Neural cell (in vitro differentiated cells): Measurements from ENCODE around the gene LY6G6F. TPM values are rescaled to one million over a fixed set of nuclear protein-coding genes. Genes with fewer than 3 reads are reported as not detected.

ENCODE experiments used
- H2AFZ ChIP-seq: fragments of 200-600, 300-800 bp; sonication (generic), shearing (Covaris generic); 2 replicates; pipeline ENCODE4 v1.6.0; 2014; ENCODE audit warnings: low read depth, mild to moderate bottlenecking, antibody characterized with exemption, low read length, moderate library complexity
- H3F3A ChIP-seq: fragments of 200-600 bp; shearing (Covaris generic); 2 replicates; pipeline ENCODE4 v1.6.1; 2016; ENCODE audit warnings: mild to moderate bottlenecking, moderate library complexity, mixed read lengths, antibody characterized with exemption, low read length; ENCODE audit not compliant: insufficient read depth, poor library complexity, severe bottlenecking
- H3K27ac ChIP-seq: fragments of 200-600, 300-800 bp; sonication (generic), shearing (Covaris generic); 2 replicates; pipeline ENCODE4 v1.5.1; 2014; ENCODE audit warnings: mild to moderate bottlenecking, low read length, moderate library complexity
- H3K27me3 ChIP-seq: fragments of 300-800, 200-600 bp; sonication (generic), shearing (Covaris generic); 2 replicates; pipeline ENCODE4 v1.6.0; 2014; ENCODE audit warnings: mild to moderate bottlenecking, low read depth, low read length, moderate library complexity; ENCODE audit not compliant: insufficient read depth
- H3K36me3 ChIP-seq: fragments of 300-800, 200-600 bp; sonication (generic), shearing (Covaris generic); 2 replicates; pipeline ENCODE4 v1.5.1; 2014; ENCODE audit warnings: mild to moderate bottlenecking, antibody characterized with exemption, low read length, moderate library complexity; ENCODE audit not compliant: insufficient read depth
- H3K4me2 ChIP-seq: fragments of 300-800, 200-600 bp; sonication (generic), shearing (Covaris generic); 2 replicates; pipeline ENCODE4 v1.6.0; 2014; ENCODE audit warnings: mild to moderate bottlenecking, low read length
- H3K4me3 ChIP-seq: fragments of 300-800, 200-600 bp; sonication (generic), shearing (Covaris generic); 2 replicates; pipeline ENCODE4 v1.5.1; 2014; ENCODE audit warnings: mild to moderate bottlenecking, low read length, moderate library complexity
- H3K79me2 ChIP-seq: fragments of 200-600 bp; shearing (Covaris generic); replicated peaks from 2 replicates; pipeline ENCODE4 v1.6.0; 2014; ENCODE audit warnings: mild to moderate bottlenecking, low read length, moderate library complexity; ENCODE audit not compliant: insufficient read depth
- H3K9ac ChIP-seq: fragments of 300-800, 200-600 bp; sonication (generic), shearing (Covaris generic); 2 replicates; pipeline ENCODE4 v1.6.1; 2016; ENCODE audit warnings: mild to moderate bottlenecking, low read length, mixed read lengths
- H3K9me2 ChIP-seq: fragments of 200-600 bp; shearing (Covaris generic); 2 replicates; pipeline ENCODE4 v1.6.1; 2016; ENCODE audit warnings: mild to moderate bottlenecking, low read length, mixed read lengths; ENCODE audit not compliant: insufficient read depth
- H3K9me3 ChIP-seq: fragments of 200-600, 300-800 bp; sonication (generic), shearing (Covaris generic); 2 replicates; pipeline ENCODE4 v1.6.1; 2016; ENCODE audit warnings: mild to moderate bottlenecking, mixed run types, low read length, moderate library complexity, mixed read lengths
- H4K20me1 ChIP-seq: fragments of 200-600 bp; shearing (Covaris generic); 2 replicates; pipeline ENCODE4 v1.6.1; 2016; ENCODE audit warnings: mild to moderate bottlenecking, mixed run types; ENCODE audit not compliant: insufficient read depth
- EP300 ChIP-seq: fragments of 450-650 bp; conservative IDR thresholded peaks from 2 replicates; pipeline ENCODE4 v1.6.1; 2014; ENCODE audit warnings: antibody characterized with exemption, mild to moderate bottlenecking, moderate library complexity; ENCODE audit not compliant: poor library complexity, severe bottlenecking
- EZH2 ChIP-seq: fragments of 200-600, 300-800 bp; shearing (Covaris generic), sonication (generic); IDR thresholded peaks from 2 replicates; pipeline ENCODE4 v1.6.1; 2014; ENCODE audit warnings: antibody characterized with exemption, low read length, borderline replicate concordance, mild to moderate bottlenecking; ENCODE audit not compliant: insufficient read depth, poor library complexity, severe bottlenecking
- MXI1 ChIP-seq: fragments of 450-650 bp; conservative IDR thresholded peaks from 2 replicates; pipeline ENCODE4 v1.6.1; 2014; ENCODE audit warnings: antibody characterized with exemption, mild to moderate bottlenecking; ENCODE audit not compliant: poor library complexity, severe bottlenecking
- POLR2AphosphoS5 ChIP-seq: IDR thresholded peaks from 2 replicates; pipeline ENCODE4 v1.6.1; 2012
- RAD21 ChIP-seq: fragments of 450-650 bp; conservative IDR thresholded peaks from 2 replicates; pipeline ENCODE4 v1.6.1; 2014; ENCODE audit warnings: antibody characterized with exemption, mild to moderate bottlenecking, moderate library complexity
- REST ChIP-seq: IDR thresholded peaks from 2 replicates; pipeline ENCODE4 v1.6.1; 2012; ENCODE audit warnings: borderline replicate concordance
- SMC3 ChIP-seq: fragments of 450-650 bp; conservative IDR thresholded peaks from 2 replicates; pipeline ENCODE4 v1.6.1; 2014; ENCODE audit warnings: antibody characterized with exemption, mild to moderate bottlenecking, moderate library complexity; ENCODE audit not compliant: poor library complexity
- TAF1 ChIP-seq: IDR thresholded peaks from 2 replicates; pipeline ENCODE4 v1.6.1; 2012; ENCODE audit warnings: low read depth
- polyA plus RNA-seq: library from polyadenylated mRNA; depleted of rRNA; stranded (reverse); fragments of >200 nt; gene quantifications from 2 replicates; pipeline ENCODE4 v1.2.3, GENCODE V29; 2014
- TF ChIP-seq, protein P1 (sequence below): fragments of 450-650 bp; IDR thresholded peaks from 2 replicates; pipeline ENCODE4 v1.5.1; 2014; ENCODE audit warnings: antibody characterized with exemption, mild to moderate bottlenecking, moderate library complexity; ENCODE audit not compliant: poor library complexity, severe bottlenecking

LY6G6F gene
- polyA plus RNA-seq, 1 donor from 2014 or later = not detected

GRCh38 chr6:31727717-31728671, 21.3 kb downstream of the LY6G6F start:
- Histone ChIP-seq H3K79me2 (peaks cover 24% of the 10 kb centered on the region), H3F3A (no peaks in the 10 kb centered on the region), H3K27ac (no peak overlapping the region), H3K27me3 (no peaks in the 10 kb centered on the region), H4K20me1 (no peaks in the 10 kb centered on the region), H3K36me3 (no peaks in the 10 kb centered on the region), H3K4me3 (peak overlapping the region; percentile 92), H3K9me2 (no peaks in the 10 kb centered on the region), H3K9ac (no peak overlapping the region), H2AFZ (no peak overlapping the region), H3K4me2 (peak overlapping the region; percentile 92), H3K9me3 (no peaks in the 10 kb centered on the region)
- TF ChIP-seq EP300 (no peak), TAF1 (no peak), EZH2 (no peak), POLR2AphosphoS5 (no peak), MXI1 (no peak), RAD21 (no peak), SMC3 (no peak), REST (no peak)
- TF ChIP-seq, protein P1, sequence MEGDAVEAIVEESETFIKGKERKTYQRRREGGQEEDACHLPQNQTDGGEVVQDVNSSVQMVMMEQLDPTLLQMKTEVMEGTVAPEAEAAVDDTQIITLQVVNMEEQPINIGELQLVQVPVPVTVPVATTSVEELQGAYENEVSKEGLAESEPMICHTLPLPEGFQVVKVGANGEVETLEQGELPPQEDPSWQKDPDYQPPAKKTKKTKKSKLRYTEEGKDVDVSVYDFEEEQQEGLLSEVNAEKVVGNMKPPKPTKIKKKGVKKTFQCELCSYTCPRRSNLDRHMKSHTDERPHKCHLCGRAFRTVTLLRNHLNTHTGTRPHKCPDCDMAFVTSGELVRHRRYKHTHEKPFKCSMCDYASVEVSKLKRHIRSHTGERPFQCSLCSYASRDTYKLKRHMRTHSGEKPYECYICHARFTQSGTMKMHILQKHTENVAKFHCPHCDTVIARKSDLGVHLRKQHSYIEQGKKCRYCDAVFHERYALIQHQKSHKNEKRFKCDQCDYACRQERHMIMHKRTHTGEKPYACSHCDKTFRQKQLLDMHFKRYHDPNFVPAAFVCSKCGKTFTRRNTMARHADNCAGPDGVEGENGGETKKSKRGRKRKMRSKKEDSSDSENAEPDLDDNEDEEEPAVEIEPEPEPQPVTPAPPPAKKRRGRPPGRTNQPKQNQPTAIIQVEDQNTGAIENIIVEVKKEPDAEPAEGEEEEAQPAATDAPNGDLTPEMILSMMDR = no peak

- Histone ChIP-seq H3F3A (no peaks in the 10 kb centered on the region), H2AFZ (peak within 1 kb of the TSS; percentile 97), H4K20me1 (no peaks in the 10 kb centered on the region)
These were observed 22.3 kb downstream of the LY6G6F start, which contains the start of gene DDAH2 for GRCh38 chr6:31728767-31729514. Gene DDAH2, minus strand, starts transcription at chr6:31729299. Its CDS starts 138 bp downstream, at chr6:31729161.

More at GRCh38 chr6:31728767-31729514, 22.3 kb downstream of the LY6G6F start, which contains the start of gene DDAH2:
- peak within 1 kb of the TSS; percentile 76 for H3K27ac ChIP-seq
- H3K36me3 ChIP-seq = no peaks in the 10 kb centered on the region
- no peaks in the 10 kb centered on the region for H3K27me3 ChIP-seq
- TF ChIP-seq REST = no peak
- no peak for TF ChIP-seq RAD21
- no peak for TF ChIP-seq POLR2AphosphoS5
- no peak for TF ChIP-seq SMC3
- TF ChIP-seq EZH2 = no peak
- no peak for TF ChIP-seq EP300
- H3K79me2 ChIP-seq = peaks cover 24% of the 10 kb centered on the region
- peak within 1 kb of the TSS; percentile 92 for H3K4me3 ChIP-seq
- no peaks in the 10 kb centered on the region for H3K9me2 ChIP-seq
- peak within 1 kb of the TSS; percentile 92 for H3K4me2 ChIP-seq
- no peaks in the 10 kb centered on the region for H3K9me3 ChIP-seq
- H3K9ac ChIP-seq = peak within 1 kb of the TSS; percentile 96
